HepG2 (cell line): Measurements from ENCODE around the gene UCK2. TPM values are rescaled to one million over a fixed set of nuclear protein-coding genes. Genes with fewer than 3 reads are reported as not detected.
A peak's percentile ranks its signal among the peaks of the same experiment; 100 is the strongest.

Experiments
- CEBPB ChIP-seq: IDR thresholded peaks from 2 replicates; pipeline ENCODE4 v1.6.1; 2011; ENCODE audit warnings: low read depth, low read length, improper control_type of control experiment, borderline replicate concordance
- ETS1 ChIP-seq: sonication (generic); formaldehyde crosslinking; IDR thresholded peaks from 2 replicates; pipeline ENCODE4 v1.4.0; 2020; ENCODE audit warnings: missing genetic modification reagents
- HOMEZ ChIP-seq: IDR thresholded peaks from 2 replicates; pipeline ENCODE4 v1.6.1; 2016; ENCODE audit warnings: low read depth
- KAT2B ChIP-seq: fragments of 150-350 bp; IDR thresholded peaks from 2 replicates; pipeline ENCODE4 v1.6.1; 2014; ENCODE audit warnings: low read depth, low read length, borderline replicate concordance
- POLR2AphosphoS5 ChIP-seq: IDR thresholded peaks from 2 replicates; pipeline ENCODE4 v1.6.1; 2012; ENCODE audit warnings: low read depth, low read length
- RBAK ChIP-seq: sonication (generic); formaldehyde crosslinking; IDR thresholded peaks from 2 replicates; pipeline ENCODE4 v1.5.1; 2020; ENCODE audit warnings: mild to moderate bottlenecking, missing genetic modification reagents
- USF2 ChIP-seq, 2 experiments: sonication (generic) in 1 of 2; formaldehyde crosslinking in 1 of 2; IDR thresholded peaks; 2 replicates each; pipeline versions ENCODE4 v1.5.1 to v1.6.1; 2011 to 2020; ENCODE audit warnings: borderline replicate concordance in 1 of 2, low read depth in 1 of 2, low read length in 1 of 2, mild to moderate bottlenecking in 1 of 2, missing genetic modification reagents in 1 of 2, moderate library complexity in 1 of 2
- ZBTB34 ChIP-seq: sonication (generic); formaldehyde crosslinking; IDR thresholded peaks from 2 replicates; pipeline ENCODE4 v1.8.0; 2022; ENCODE audit warnings: mild to moderate bottlenecking, missing genetic modification reagents
- ZMAT5 ChIP-seq: sonication (generic); formaldehyde crosslinking; IDR thresholded peaks from 2 replicates; pipeline ENCODE4 v1.5.0; 2020; ENCODE audit warnings: mild to moderate bottlenecking, low read depth, missing genetic modification reagents, borderline replicate concordance
- ZNF382 ChIP-seq: sonication (generic); formaldehyde crosslinking; IDR thresholded peaks from 2 replicates; pipeline ENCODE4 v1.5.0; 2020; ENCODE audit warnings: missing genetic modification reagents, mild to moderate bottlenecking, borderline replicate concordance
- ZNF414 ChIP-seq: sonication (generic); formaldehyde crosslinking; IDR thresholded peaks from 2 replicates; pipeline ENCODE4 v1.5.0; 2020; ENCODE audit warnings: missing genetic modification reagents
- ZNF570 ChIP-seq: sonication (generic); formaldehyde crosslinking; IDR thresholded peaks from 2 replicates; pipeline ENCODE4 v1.4.0; 2020; ENCODE audit warnings: mild to moderate bottlenecking, missing genetic modification reagents, borderline replicate concordance
- ZNF607 ChIP-seq: sonication (generic); formaldehyde crosslinking; IDR thresholded peaks from 2 replicates; pipeline ENCODE4 v1.5.1; 2020; ENCODE audit warnings: missing genetic modification reagents, mild to moderate bottlenecking, borderline replicate concordance
- polyA plus RNA-seq, 8 experiments: library from polyadenylated mRNA; depleted of rRNA in 3 of 8; stranded (reverse) in 7 of 8; unstranded in 1 of 8; fragments of >200 nt; fragmentation: Illumina TruSeq in 4 of 8; extraction: Trizol in 4 of 8; gene quantifications; 2 replicates each; pipeline versions ENCODE4 v1.2.1 to v1.2.3, GENCODE V29; 2011 to 2016; ENCODE audit warnings: low read depth in 4 of 8, missing spikeins in 1 of 8, mixed read lengths in 1 of 8; ENCODE audit not compliant: insufficient read depth in 1 of 8
- total RNA-seq, 5 experiments: library from RNA; depleted of rRNA; stranded (reverse); fragments of >200 nt; fragmentation: Illumina TruSeq; extraction: Trizol; gene quantifications; 2 replicates each; pipeline ENCODE4 v1.2.3, GENCODE V29; 2016; ENCODE audit warnings: low read depth in 1 of 5
- TF ChIP-seq, protein P1 (sequence below): sonication (generic); formaldehyde crosslinking; IDR thresholded peaks from 2 replicates; pipeline ENCODE4 v1.5.0; 2020; ENCODE audit warnings: missing genetic modification reagents, mild to moderate bottlenecking, borderline replicate concordance
- TF ChIP-seq, protein P2 (sequence below): sonication (generic); formaldehyde crosslinking; IDR thresholded peaks from 2 replicates; pipeline ENCODE4 v1.5.1; 2020; ENCODE audit warnings: mild to moderate bottlenecking, missing genetic modification reagents

Gene UCK2
- total and polyA plus RNA-seq, 2 of the 13 experiments (the other 11 are each of a cell fraction or from before 2014, with no cell fraction given), result 64.3 to 78.0 TPM

GRCh38 chr1:165871311-165872067 lies 44.1 kb downstream of the UCK2 start (continued):
- TF ChIP-seq ZNF414 (CRISPR knock-in tag), result no peak
- no peak; the same call in 1 of the 2 replicates for TF ChIP-seq CEBPB
- TF ChIP-seq ETS1, result no peak
- no peak for TF ChIP-seq RBAK
- peak; percentile 94 for TF ChIP-seq HOMEZ
- no peak for TF ChIP-seq USF2 (IDR thresholded peaks at IDR 0.05; ENCODE audit: low read depth, low read length)
- no peak for TF ChIP-seq USF2 (CRISPR knock-in tag; IDR thresholded peaks at IDR 0.05; ENCODE audit: borderline replicate concordance)
- TF ChIP-seq ZNF607, result no peak
- TF ChIP-seq ZNF382 (CRISPR knock-in tag), result no peak
- TF ChIP-seq KAT2B, result no peak
- no peak for TF ChIP-seq ZNF570 (CRISPR knock-in tag)
- no peak for TF ChIP-seq ZMAT5 (CRISPR knock-in tag)
- TF ChIP-seq, protein P1, sequence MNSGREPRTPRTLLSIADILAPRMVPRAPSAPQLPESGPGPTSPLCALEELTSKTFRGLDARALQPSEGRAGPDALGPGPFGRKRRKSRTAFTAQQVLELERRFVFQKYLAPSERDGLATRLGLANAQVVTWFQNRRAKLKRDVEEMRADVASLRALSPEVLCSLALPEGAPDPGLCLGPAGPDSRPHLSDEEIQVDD (CRISPR knock-in tag), result no peak
- TF ChIP-seq ZBTB34 (CRISPR knock-in tag), result 0 out of 2 replicates have a peak, but pooled peaks have one; percentile 57
- TF ChIP-seq, protein P2, sequence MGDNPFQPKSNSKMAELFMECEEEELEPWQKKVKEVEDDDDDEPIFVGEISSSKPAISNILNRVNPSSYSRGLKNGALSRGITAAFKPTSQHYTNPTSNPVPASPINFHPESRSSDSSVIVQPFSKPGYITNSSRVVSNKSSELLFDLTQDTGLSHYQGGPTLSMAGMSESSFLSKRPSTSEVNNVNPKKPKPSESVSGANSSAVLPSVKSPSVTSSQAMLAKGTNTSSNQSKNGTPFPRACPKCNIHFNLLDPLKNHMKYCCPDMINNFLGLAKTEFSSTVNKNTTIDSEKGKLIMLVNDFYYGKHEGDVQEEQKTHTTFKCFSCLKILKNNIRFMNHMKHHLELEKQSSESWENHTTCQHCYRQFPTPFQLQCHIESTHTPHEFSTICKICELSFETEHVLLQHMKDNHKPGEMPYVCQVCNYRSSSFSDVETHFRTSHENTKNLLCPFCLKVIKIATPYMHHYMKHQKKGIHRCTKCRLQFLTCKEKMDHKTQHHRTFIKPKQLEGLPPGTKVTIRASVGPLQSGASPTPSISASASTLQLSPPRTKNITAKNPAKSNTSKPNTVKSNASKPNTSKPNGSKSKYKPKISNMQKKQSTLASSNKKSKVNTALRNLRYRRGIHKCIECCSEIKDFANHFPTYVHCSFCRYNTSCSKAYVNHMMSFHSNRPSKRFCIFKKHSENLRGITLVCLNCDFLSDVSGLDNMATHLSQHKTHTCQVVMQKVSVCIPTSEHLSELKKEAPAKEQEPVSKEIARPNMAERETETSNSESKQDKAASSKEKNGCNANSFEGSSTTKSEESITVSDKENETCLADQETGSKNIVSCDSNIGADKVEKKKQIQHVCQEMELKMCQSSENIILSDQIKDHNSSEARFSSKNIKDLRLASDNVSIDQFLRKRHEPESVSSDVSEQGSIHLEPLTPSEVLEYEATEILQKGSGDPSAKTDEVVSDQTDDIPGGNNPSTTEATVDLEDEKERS (CRISPR knock-in tag), result peak; percentile 68; the same call in 1 of the 2 replicates
- no peak for TF ChIP-seq POLR2AphosphoS5
